ENCODE measurements around the gene OARD1. TPM values are rescaled to one million over a fixed set of nuclear protein-coding genes. Genes with fewer than 3 reads are reported as not detected.

The OARD1 gene
- total RNA-seq, 3 donors from 2014 or later, result 23.0 to 37.4 (median 23.7) TPM

DNA sequence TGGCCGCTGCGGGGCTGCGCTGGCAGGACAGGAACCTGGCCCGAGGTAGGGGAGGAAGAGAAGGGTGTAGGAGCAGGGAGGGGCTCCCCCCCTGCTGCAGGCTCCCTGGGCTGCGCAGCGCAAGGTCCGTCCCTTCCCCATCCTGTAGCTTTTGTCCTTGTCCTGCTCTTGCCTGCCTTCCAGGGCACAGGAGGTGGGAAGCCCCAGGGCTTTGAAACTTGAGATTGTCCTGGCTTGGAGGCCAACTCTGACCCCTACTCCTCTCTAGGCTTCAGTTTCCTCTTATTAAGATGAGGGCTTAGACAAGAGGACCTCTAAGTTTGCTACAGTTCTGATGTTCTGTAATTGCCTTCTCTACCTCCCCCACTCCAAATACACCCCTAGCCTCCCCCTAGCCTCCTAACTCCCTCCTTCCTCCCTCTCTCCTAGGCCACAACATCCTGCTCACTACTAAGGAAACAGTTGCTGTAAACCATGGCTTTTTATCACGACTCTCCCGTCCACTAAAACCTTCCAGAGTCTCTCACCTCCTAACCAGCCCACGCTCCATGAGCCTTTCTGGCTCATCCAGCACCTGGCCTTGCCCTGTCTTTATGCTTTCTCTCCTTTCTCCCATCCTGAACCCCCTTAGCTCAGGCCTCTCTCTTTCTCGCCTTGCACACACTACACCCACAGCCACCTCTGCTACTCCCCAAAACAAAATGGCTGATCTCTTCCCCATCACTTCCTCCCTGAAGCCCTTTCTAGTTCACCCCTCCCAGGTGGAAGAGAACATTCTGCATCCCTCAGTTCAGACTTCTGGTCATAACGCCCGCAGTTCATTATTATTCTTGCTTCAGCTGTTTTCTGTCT, 43.4 kb downstream of the OARD1 start:
- DNase-seq (no peak), ATAC-seq (peak; percentile 76)
- Histone ChIP-seq H3K9me3 (no peaks in the 10 kb centered on the region), H3K36me3 (ENCODE audit: low read depth) (no peaks in the 10 kb centered on the region), H3K4me1 (ENCODE audit: low read depth) (peaks cover 6% of the 10 kb centered on the region), H3K4me3 (no peak overlapping the region)
- TF ChIP-seq, protein P1, sequence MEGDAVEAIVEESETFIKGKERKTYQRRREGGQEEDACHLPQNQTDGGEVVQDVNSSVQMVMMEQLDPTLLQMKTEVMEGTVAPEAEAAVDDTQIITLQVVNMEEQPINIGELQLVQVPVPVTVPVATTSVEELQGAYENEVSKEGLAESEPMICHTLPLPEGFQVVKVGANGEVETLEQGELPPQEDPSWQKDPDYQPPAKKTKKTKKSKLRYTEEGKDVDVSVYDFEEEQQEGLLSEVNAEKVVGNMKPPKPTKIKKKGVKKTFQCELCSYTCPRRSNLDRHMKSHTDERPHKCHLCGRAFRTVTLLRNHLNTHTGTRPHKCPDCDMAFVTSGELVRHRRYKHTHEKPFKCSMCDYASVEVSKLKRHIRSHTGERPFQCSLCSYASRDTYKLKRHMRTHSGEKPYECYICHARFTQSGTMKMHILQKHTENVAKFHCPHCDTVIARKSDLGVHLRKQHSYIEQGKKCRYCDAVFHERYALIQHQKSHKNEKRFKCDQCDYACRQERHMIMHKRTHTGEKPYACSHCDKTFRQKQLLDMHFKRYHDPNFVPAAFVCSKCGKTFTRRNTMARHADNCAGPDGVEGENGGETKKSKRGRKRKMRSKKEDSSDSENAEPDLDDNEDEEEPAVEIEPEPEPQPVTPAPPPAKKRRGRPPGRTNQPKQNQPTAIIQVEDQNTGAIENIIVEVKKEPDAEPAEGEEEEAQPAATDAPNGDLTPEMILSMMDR (IDR thresholded peaks at IDR 0.05), result no peak
- intact Hi-C loops (cut with DNase I, micrococcal nuclease), result loop anchor here in 1 of 2 donors (10.0 kb wide), 1 partner anchor 134 kb away; no protein-coding TSS in a partner anchor

DNA sequence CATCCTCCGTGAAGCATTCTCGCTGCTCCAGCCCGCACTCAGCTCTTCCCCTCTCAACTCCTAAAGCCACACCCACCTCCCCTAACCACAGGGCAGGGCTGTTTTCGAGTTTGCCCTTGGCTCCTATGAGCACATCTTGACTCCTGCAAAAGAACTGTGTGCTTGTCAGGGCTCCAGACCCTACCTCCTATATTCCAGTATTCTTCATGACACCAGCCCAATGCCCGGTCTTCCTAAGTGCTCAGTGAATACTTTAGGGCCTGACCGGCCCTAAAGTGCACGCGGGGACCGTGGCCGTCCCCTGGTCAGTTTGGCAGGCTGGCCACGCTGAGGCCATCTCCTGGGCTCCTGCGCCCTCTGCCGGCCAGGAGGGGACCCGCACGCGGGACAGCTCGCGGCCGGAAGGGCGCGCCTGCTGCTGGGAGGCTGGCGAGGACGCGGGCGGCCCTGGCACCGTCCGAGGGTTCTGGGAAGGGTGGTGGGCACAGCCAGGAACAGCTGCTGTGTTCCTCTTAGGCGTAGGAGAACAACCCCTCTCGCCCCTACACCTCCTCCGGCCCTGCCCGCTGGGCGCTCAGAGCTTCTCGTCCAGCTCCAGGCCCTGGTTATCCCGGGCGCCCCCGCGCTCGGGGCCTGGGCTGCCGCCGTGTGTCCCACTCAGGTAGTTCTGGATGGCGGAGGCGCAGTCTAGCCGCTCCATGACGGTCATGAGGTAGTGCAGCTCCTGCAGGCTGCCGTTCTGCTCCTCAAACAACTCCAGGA, 44.2 kb downstream of the OARD1 start:
- H3K36me3 ChIP-seq (ENCODE audit: low read depth), result no peaks in the 10 kb centered on the region
- H3K9me3 ChIP-seq, result no peaks in the 10 kb centered on the region
- DNase-seq (peak; percentile 85 to 94 (median 92)), ATAC-seq (peak; percentile 98)
- peaks cover 6% of the 10 kb centered on the region for H3K4me1 ChIP-seq (ENCODE audit: low read depth)
- intact Hi-C loops (cut with DNase I, micrococcal nuclease), result loop anchor here in 1 of 2 donors (10.0 kb wide), 1 partner anchor 133 kb away; no protein-coding TSS in a partner anchor
- no peak overlapping the region for H3K4me3 ChIP-seq
- TF ChIP-seq, protein P1 (IDR thresholded peaks at IDR 0.05), result peak; percentile 99

DNA sequence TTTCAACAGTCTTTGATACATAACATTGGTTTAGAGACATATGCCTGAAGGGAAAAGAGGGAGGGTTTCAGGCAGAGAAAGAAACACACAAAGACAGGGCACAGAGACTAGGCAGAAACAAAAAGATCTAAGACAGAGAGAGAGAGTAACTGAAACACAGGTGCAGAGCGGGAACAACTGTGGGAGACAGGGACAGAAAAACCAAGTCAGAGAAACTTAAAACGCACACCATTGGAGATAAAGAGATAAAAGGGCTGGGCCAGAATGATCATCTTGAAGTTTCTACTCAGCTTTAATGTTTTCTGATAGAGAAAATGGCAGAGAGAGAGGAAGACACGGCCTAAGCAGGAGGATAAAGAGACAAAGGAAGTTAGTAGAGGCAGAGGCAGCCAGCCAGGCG, 44.9 kb downstream of the OARD1 start:
- ATAC-seq (no peak), DNase-seq (no peak)
- Histone ChIP-seq H3K36me3 (ENCODE audit: low read depth) (no peaks in the 10 kb centered on the region), H3K9me3 (no peaks in the 10 kb centered on the region), H3K4me3 (no peak overlapping the region), H3K4me1 (ENCODE audit: low read depth) (peaks cover 6% of the 10 kb centered on the region)
- TF ChIP-seq, protein P1 (IDR thresholded peaks at IDR 0.05), result no peak
- intact Hi-C loops (cut with DNase I, micrococcal nuclease), result loop anchor here in 1 of 2 donors (10.0 kb wide), 1 partner anchor 132 kb away; no protein-coding TSS in a partner anchor

DNA sequence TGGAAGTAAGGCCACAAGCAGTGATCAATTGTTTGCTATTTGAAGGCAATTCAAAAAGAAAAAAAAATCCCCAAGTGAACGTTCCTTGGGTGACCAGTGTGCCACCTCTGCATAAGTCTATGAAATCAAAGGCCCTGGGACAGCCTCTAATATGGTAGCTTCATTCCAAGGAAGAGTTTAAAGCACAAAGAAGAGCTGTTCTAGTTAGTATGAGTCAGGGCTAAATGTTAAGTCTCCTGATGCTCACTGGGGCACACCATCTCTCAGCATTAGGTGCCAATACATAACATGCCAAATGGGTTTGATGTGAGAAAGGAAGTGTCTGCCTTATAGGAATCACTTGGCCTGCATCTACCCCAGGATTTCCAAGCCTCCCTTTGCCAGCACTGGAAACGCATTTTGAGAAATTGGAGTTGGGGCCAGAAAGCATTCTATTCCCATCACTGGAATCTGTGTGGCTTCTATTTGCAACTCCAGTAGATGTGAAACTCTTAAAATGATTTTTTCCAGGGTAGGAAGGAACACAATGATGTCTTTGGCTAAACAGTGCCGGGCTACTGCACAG, 46.1 kb downstream of the OARD1 start:
- TF ChIP-seq, protein P1 (IDR thresholded peaks at IDR 0.05), result no peak
- Histone ChIP-seq H3K4me1 (ENCODE audit: low read depth) (peaks cover 6% of the 10 kb centered on the region), H3K9me3 (no peaks in the 10 kb centered on the region), H3K4me3 (no peak overlapping the region), H3K36me3 (ENCODE audit: low read depth) (no peaks in the 10 kb centered on the region)
- DNase-seq, result no peak
- no peak for ATAC-seq
- intact Hi-C loops (cut with DNase I, micrococcal nuclease), result loop anchor here in 1 of 2 donors (10.0 kb wide), 1 partner anchor 131 kb away; no protein-coding TSS in a partner anchor

DNA sequence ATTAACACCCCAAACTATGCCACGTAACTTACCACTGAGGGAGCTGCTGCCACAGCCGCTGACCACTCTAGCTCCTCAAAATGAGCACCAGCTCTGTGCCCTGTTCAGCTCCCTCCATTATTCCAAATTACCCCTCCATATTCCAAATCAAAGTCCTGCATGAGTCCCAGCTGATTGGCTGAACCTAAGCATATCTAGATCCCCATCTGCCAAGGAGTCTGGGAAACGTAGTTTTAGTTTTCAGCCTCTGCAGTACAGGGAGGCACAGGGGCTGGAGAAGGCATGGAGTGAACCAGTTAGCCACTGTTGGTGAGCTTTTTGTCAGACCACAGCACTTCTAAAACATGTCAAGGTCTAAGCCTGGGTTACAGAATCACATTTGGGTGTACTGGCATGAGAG, 49.0 kb downstream of the OARD1 start:
- DNase-seq, result no peak
- Histone ChIP-seq H3K4me1 (ENCODE audit: low read depth) (peaks cover 6% of the 10 kb centered on the region), H3K9me3 (no peaks in the 10 kb centered on the region), H3K36me3 (ENCODE audit: low read depth) (no peaks in the 10 kb centered on the region), H3K4me3 (no peak overlapping the region)
- intact Hi-C loops (cut with DNase I, micrococcal nuclease), result loop anchor here in 1 of 2 donors (10.0 kb wide), 1 partner anchor 128 kb away; no protein-coding TSS in a partner anchor
- TF ChIP-seq, protein P1 (IDR thresholded peaks at IDR 0.05), result no peak
- ATAC-seq, result no peak
